ENCODE results near the gene DCAF11.

DCAF11 gene

GRCh38 chr14:24079491-24080141 is 35.0 kb upstream of the DCAF11 start:
- no peak for DNase-seq (ENCODE audit: low read depth)

GRCh38 chr14:24080142-24080530 is 34.4 kb upstream of the DCAF11 start:
- DNase-seq (ENCODE audit: low read depth) = no peak

- no peak for DNase-seq (ENCODE audit: low read depth)
Measured at GRCh38 chr14:24080888-24081738, 33.5 kb upstream of the DCAF11 start.

GRCh38 chr14:24081739-24082211 is 32.8 kb upstream of the DCAF11 start:
- DNase-seq (ENCODE audit: low read depth) = no peak

- no peak for DNase-seq (ENCODE audit: low read depth)
Measured at GRCh38 chr14:24082411-24083080, 32.0 kb upstream of the DCAF11 start.

- no peak for DNase-seq (ENCODE audit: low read depth)
Measured at GRCh38 chr14:24083462-24083861, 31.1 kb upstream of the DCAF11 start.

- DNase-seq (ENCODE audit: low read depth) = no peak
Measured at GRCh38 chr14:24084440-24084839, 30.1 kb upstream of the DCAF11 start.

GRCh38 chr14:24085215-24085614 is 29.4 kb upstream of the DCAF11 start:
- no peak for DNase-seq (ENCODE audit: low read depth)

- no peak for DNase-seq (ENCODE audit: low read depth)
Measured at GRCh38 chr14:24086193-24086955, 28.2 kb upstream of the DCAF11 start.

- no peak for DNase-seq (ENCODE audit: low read depth)
Measured at GRCh38 chr14:24087004-24087403, 27.6 kb upstream of the DCAF11 start.

GRCh38 chr14:24088095-24088494 is 26.5 kb upstream of the DCAF11 start:
- DNase-seq (ENCODE audit: low read depth) = no peak

GRCh38 chr14:24089890-24090289 is 24.7 kb upstream of the DCAF11 start:
- DNase-seq (ENCODE audit: low read depth) = no peak

- no peak for DNase-seq (ENCODE audit: low read depth)
Measured at GRCh38 chr14:24092110-24092504, 22.5 kb upstream of the DCAF11 start.

- DNase-seq (ENCODE audit: low read depth) = no peak
Measured at GRCh38 chr14:24092505-24093206, 21.9 kb upstream of the DCAF11 start.

- DNase-seq (ENCODE audit: low read depth) = no peak
Measured at GRCh38 chr14:24093207-24093900, 21.2 kb upstream of the DCAF11 start.

- DNase-seq (ENCODE audit: low read depth) = peak; percentile 87
Measured at GRCh38 chr14:24093901-24094840, 20.4 kb upstream of the DCAF11 start, which contains the start of gene PCK2. PCK2 (plus strand) TSS chr14:24094311; CDS start chr14:24094406, 95 bp downstream.

- peak; percentile 25 for DNase-seq (ENCODE audit: low read depth)
Measured at GRCh38 chr14:24094841-24095270, 19.7 kb upstream of the DCAF11 start.

- peak; percentile 75 for DNase-seq (ENCODE audit: low read depth)
Measured at GRCh38 chr14:24095271-24096068, 19.1 kb upstream of the DCAF11 start.

All from CMK (cell line).